Mesenteric fat pad (tissue), 1 donor: ENCODE measurements around the gene PSMA8. TPM values are rescaled to one million over a fixed set of nuclear protein-coding genes. Genes with fewer than 3 reads are reported as not detected.
"Not testable (repeated sequence)": the region's sequence is repeated elsewhere in the genome, so short reads cannot be mapped to it uniquely, and the experiment has no call there.

Experiments
- DNase-seq: peaks from one replicate; pipeline ENCODE4 v3.0.0-alpha.2; 2020; ENCODE audit warnings: low spot score
- long read RNA-seq: library from polyadenylated mRNA; unstranded; transcript quantifications from one replicate; pipeline ENCODE4 v2.0.0, GENCODE V29; 2020
- total RNA-seq: library from RNA; stranded (reverse); fragmentation: NEBNext Ultra II Directional; extraction: Animal tissue kit (Norgen Biotek cat#: 25700); gene quantifications from one replicate; pipeline ENCODE4 v1.2.1, GENCODE V29; 2021
- donor health status: DM: yes; HTN: yes; CAD: no.

PSMA8 gene
- not detected for total RNA-seq
- long read RNA-seq, result 0 reads

GRCh38 chr18:26133652-26134051 lies at the start of gene PSMA8:
Gene PSMA8 (plus strand): TSS chr18:26133869. CDS start chr18:26133966, 97 bp downstream.
- no peak for DNase-seq

GRCh38 chr18:26085056-26085455 lies 48.6 kb upstream of the PSMA8 start:
- no peak for DNase-seq

- DNase-seq, result no peak
Measured at GRCh38 chr18:26086959-26087358, 46.7 kb upstream of the PSMA8 start.

- DNase-seq, result no peak
Measured at GRCh38 chr18:26088487-26088886, 45.2 kb upstream of the PSMA8 start.

- peak; percentile 92 for DNase-seq
Measured at GRCh38 chr18:26089293-26090129, 44.2 kb upstream of the PSMA8 start.

GRCh38 chr18:26090130-26091046 lies 43.3 kb upstream of the PSMA8 start, which contains the start of gene SS18:
Gene SS18 (minus strand): TSS chr18:26090613. CDS start chr18:26090569, 44 bp downstream.
- peak; percentile 96 for DNase-seq

GRCh38 chr18:26091047-26091630 lies 42.5 kb upstream of the PSMA8 start:
- no peak for DNase-seq

- DNase-seq, result no peak
Measured at GRCh38 chr18:26096852-26097251, 36.8 kb upstream of the PSMA8 start.

- DNase-seq, result no peak
Measured at GRCh38 chr18:26097563-26097962, 36.1 kb upstream of the PSMA8 start.

GRCh38 chr18:26103579-26103978 lies 30.1 kb upstream of the PSMA8 start:
- no peak for DNase-seq

- no peak for DNase-seq
Measured at GRCh38 chr18:26104035-26104434, 29.6 kb upstream of the PSMA8 start.

- no peak for DNase-seq
Measured at GRCh38 chr18:26119246-26119645, 14.4 kb upstream of the PSMA8 start.

GRCh38 chr18:26121476-26121875 lies 12.2 kb upstream of the PSMA8 start:
- no peak for DNase-seq

GRCh38 chr18:26121994-26122393 lies 11.7 kb upstream of the PSMA8 start:
- DNase-seq, result not testable (repeated sequence)

- no peak for DNase-seq
Measured at GRCh38 chr18:26127786-26128185, 5.9 kb upstream of the PSMA8 start.

- not testable (repeated sequence) for DNase-seq
Measured at GRCh38 chr18:26128192-26128591, 5.5 kb upstream of the PSMA8 start.

GRCh38 chr18:26134107-26134506 lies 438 bp downstream of the PSMA8 start:
- DNase-seq, result no peak

GRCh38 chr18:26135548-26135947 lies 1.9 kb downstream of the PSMA8 start:
- no peak for DNase-seq

- DNase-seq, result no peak
Measured at GRCh38 chr18:26157326-26157725, 23.7 kb downstream of the PSMA8 start.

GRCh38 chr18:26159353-26159752 lies 25.7 kb downstream of the PSMA8 start:
- no peak for DNase-seq

GRCh38 chr18:26164571-26164970 lies 30.9 kb downstream of the PSMA8 start:
- DNase-seq, result no peak

- not testable (repeated sequence) for DNase-seq
Measured at GRCh38 chr18:26167592-26167991, 33.9 kb downstream of the PSMA8 start.
